Measurements from ENCODE around the gene FXYD7. TPM values are rescaled to one million over a fixed set of nuclear protein-coding genes. Genes with fewer than 3 reads are reported as not detected.

FXYD7 gene
- total and polyA plus RNA-seq, 2 donors from 2014 or later, result 0.94 TPM; not detected in 1

GRCh38 chr19:35117116-35117515 lies 25.9 kb upstream of the FXYD7 start:
- H3K9me3 ChIP-seq (ENCODE audit: control insufficient read depth in 2 of 3, insufficient read depth in 1 of 3, low read length in 3 of 3), result no peaks in the 10 kb centered on the region
- intact Hi-C loops (cut with DNase I), result no loop called here
- TF ChIP-seq, protein P1, sequence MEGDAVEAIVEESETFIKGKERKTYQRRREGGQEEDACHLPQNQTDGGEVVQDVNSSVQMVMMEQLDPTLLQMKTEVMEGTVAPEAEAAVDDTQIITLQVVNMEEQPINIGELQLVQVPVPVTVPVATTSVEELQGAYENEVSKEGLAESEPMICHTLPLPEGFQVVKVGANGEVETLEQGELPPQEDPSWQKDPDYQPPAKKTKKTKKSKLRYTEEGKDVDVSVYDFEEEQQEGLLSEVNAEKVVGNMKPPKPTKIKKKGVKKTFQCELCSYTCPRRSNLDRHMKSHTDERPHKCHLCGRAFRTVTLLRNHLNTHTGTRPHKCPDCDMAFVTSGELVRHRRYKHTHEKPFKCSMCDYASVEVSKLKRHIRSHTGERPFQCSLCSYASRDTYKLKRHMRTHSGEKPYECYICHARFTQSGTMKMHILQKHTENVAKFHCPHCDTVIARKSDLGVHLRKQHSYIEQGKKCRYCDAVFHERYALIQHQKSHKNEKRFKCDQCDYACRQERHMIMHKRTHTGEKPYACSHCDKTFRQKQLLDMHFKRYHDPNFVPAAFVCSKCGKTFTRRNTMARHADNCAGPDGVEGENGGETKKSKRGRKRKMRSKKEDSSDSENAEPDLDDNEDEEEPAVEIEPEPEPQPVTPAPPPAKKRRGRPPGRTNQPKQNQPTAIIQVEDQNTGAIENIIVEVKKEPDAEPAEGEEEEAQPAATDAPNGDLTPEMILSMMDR (IDR thresholded peaks at IDR 0.05; ENCODE audit: borderline replicate concordance, extremely low read depth, insufficient read depth), result no peak
- no peak for DNase-seq
- H3K4me3 ChIP-seq (ENCODE audit: low read length in 3 of 3), result no peak overlapping the region
- no peaks in the 10 kb centered on the region for H3K36me3 ChIP-seq (ENCODE audit: control insufficient read depth in 2 of 3, insufficient read depth in 3 of 3, low read length in 3 of 3)
- peaks cover 0 to 4% (median 3%) of the 10 kb centered on the region in 3 donors for H3K4me1 ChIP-seq (ENCODE audit: control insufficient read depth in 2 of 3, insufficient read depth in 2 of 3, low read depth in 1 of 3, low read length in 3 of 3)
- no peak for FAIRE-seq
- no peaks in the 10 kb centered on the region for H3K27me3 ChIP-seq (ENCODE audit: control insufficient read depth, insufficient read depth, low read length)
- no peak overlapping the region for H3K9ac ChIP-seq (ENCODE audit: low read length in 3 of 3)
- no peak overlapping the region for H3K27ac ChIP-seq (ENCODE audit: low read depth in 2 of 2, low read length in 2 of 2)

DNA sequence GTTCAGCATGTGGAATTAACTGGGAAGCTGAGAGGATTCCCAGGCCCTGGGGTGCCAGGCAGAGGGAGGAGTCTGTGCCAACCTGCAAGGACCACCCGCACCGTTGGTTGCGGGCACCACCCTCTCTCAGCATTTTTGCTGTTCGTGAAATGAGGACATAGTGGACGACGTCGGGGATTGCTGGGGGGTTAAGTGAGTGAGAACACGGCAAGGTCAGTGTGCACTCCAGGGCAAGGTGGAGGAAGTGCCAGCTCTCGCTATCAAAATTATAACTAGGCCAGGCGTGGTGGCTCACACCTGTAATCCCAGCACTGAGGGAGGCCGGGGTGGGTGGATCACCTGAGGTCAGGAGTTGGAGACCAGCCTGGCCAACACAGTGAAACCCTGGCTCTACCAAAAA lies 25.3 kb upstream of the FXYD7 start:
- DNase-seq, result no peak
- no peak overlapping the region for H3K9ac ChIP-seq (ENCODE audit: low read length in 3 of 3)
- intact Hi-C loops (cut with DNase I), result no loop called here
- no peaks in the 10 kb centered on the region for H3K9me3 ChIP-seq (ENCODE audit: control insufficient read depth in 2 of 3, insufficient read depth in 1 of 3, low read length in 3 of 3)
- TF ChIP-seq, protein P1 (IDR thresholded peaks at IDR 0.05; ENCODE audit: borderline replicate concordance, extremely low read depth, insufficient read depth), result no peak
- no peak overlapping the region for H3K4me3 ChIP-seq (ENCODE audit: low read length in 3 of 3)
- FAIRE-seq, result no peak
- H3K27me3 ChIP-seq (ENCODE audit: control insufficient read depth, insufficient read depth, low read length), result no peaks in the 10 kb centered on the region
- no peak overlapping the region for H3K27ac ChIP-seq (ENCODE audit: low read depth in 2 of 2, low read length in 2 of 2)
- H3K36me3 ChIP-seq (ENCODE audit: control insufficient read depth in 2 of 3, insufficient read depth in 3 of 3, low read length in 3 of 3), result no peaks in the 10 kb centered on the region
- peaks cover 0 to 4% (median 3%) of the 10 kb centered on the region in 3 donors for H3K4me1 ChIP-seq (ENCODE audit: control insufficient read depth in 2 of 3, insufficient read depth in 2 of 3, low read depth in 1 of 3, low read length in 3 of 3)

- no peak overlapping the region for H3K9ac ChIP-seq (ENCODE audit: low read length in 3 of 3)
- no peak overlapping the region for H3K4me3 ChIP-seq (ENCODE audit: low read length in 3 of 3)
- H3K27me3 ChIP-seq (ENCODE audit: control insufficient read depth, insufficient read depth, low read length), result no peaks in the 10 kb centered on the region
- intact Hi-C loops (cut with DNase I), result no loop called here
- H3K27ac ChIP-seq (ENCODE audit: low read depth in 2 of 2, low read length in 2 of 2), result no peak overlapping the region
- no peak for DNase-seq
- TF ChIP-seq, protein P1 (IDR thresholded peaks at IDR 0.05; ENCODE audit: borderline replicate concordance, extremely low read depth, insufficient read depth), result no peak
- H3K9me3 ChIP-seq (ENCODE audit: control insufficient read depth in 2 of 3, insufficient read depth in 1 of 3, low read length in 3 of 3), result no peaks in the 10 kb centered on the region
- no peaks in the 10 kb centered on the region for H3K36me3 ChIP-seq (ENCODE audit: control insufficient read depth in 2 of 3, insufficient read depth in 3 of 3, low read length in 3 of 3)
- H3K4me1 ChIP-seq (ENCODE audit: control insufficient read depth in 2 of 3, insufficient read depth in 2 of 3, low read depth in 1 of 3, low read length in 3 of 3), result peaks cover 0 to 4% (median 3%) of the 10 kb centered on the region in 3 donors
- no peak for FAIRE-seq
Measured at GRCh38 chr19:35118268-35119020, 24.6 kb upstream of the FXYD7 start.

Data from kidney (tissue), 14 donors.